Lower leg skin (tissue), 3 donors: ENCODE measurements around the gene POLR2L.

Experiments used
- CTCF ChIP-seq, 3 donors: fragments of 450-650 bp; IDR thresholded peaks; one replicate each; pipeline ENCODE4 v1.5.1; 2016; ENCODE audit warnings: antibody characterized with exemption in 3 of 3, mild to moderate bottlenecking in 3 of 3, moderate library complexity in 2 of 3
- POLR2A ChIP-seq, 2 donors: fragments of 450-650 bp; IDR thresholded peaks; one replicate each; pipeline ENCODE4 v1.6.1; 2016 to 2017; ENCODE audit warnings: antibody characterized with exemption in 2 of 2, mild to moderate bottlenecking in 1 of 2, moderate library complexity in 1 of 2

GRCh38 chr11:811446-812245 is 30.7 kb downstream of the POLR2L start:
- no peak for TF ChIP-seq POLR2A (IDR thresholded peaks at IDR 0.05)
- TF ChIP-seq CTCF (IDR thresholded peaks at IDR 0.05): no peak
